MCF 10A (cell line): Measurements from ENCODE around the gene SEL1L2. TPM values are rescaled to one million over a fixed set of nuclear protein-coding genes. Genes with fewer than 3 reads are reported as not detected.

Source experiments
- BruUV-seq: library from RNA; stranded (reverse); fragments of 400-500 nt; replicated peaks from 2 replicates; lab custom pipeline; 2021; lab: Mats Ljungman, UMichigan
- CTCF ChIA-PET: fragments of 300-600 bp; sonication (Branson Sonifier 250); formaldehyde crosslinking; extraction: SDS; loops from one replicate; lab custom pipeline; 2021; ENCODE audit warnings: antibody characterized with exemption, inconsistent platforms; lab: Yijun Ruan, JAX
- POLR2A ChIA-PET: fragments of 300-600, 350-650 bp; sonication (Branson Sonifier 250); formaldehyde crosslinking; extraction: SDS; loops from one replicate; lab custom pipeline; 2020; ENCODE audit warnings: antibody characterized with exemption, inconsistent platforms; lab: Yijun Ruan, JAX
- DNase-seq: peaks from one replicate; pipeline ENCODE4 v3.0.0-alpha.2; 2018; ENCODE audit not compliant: unreplicated experiment
- H3K27ac Mint-ChIP-seq: one replicate; pipeline ENCODE4 v1.8.0; 2022; ENCODE audit warnings: mild to moderate bottlenecking, low read depth, mixed read lengths; ENCODE audit not compliant: unreplicated experiment
- H3K27me3 Mint-ChIP-seq: one replicate; pipeline ENCODE4 v1.8.0; 2022; ENCODE audit warnings: mixed read lengths; ENCODE audit not compliant: insufficient read depth, unreplicated experiment
- H3K36me3 Mint-ChIP-seq: one replicate; pipeline ENCODE4 v1.8.0; 2022; ENCODE audit warnings: mild to moderate bottlenecking, moderate library complexity, mixed read lengths; ENCODE audit not compliant: insufficient read depth, unreplicated experiment
- H3K4me1 Mint-ChIP-seq: one replicate; pipeline ENCODE4 v1.8.0; 2022; ENCODE audit warnings: mixed read lengths; ENCODE audit not compliant: insufficient read depth, unreplicated experiment
- H3K4me3 Mint-ChIP-seq: one replicate; pipeline ENCODE4 v1.8.0; 2022; ENCODE audit warnings: mild to moderate bottlenecking, moderate library complexity, mixed read lengths; ENCODE audit not compliant: unreplicated experiment
- H3K9me3 Mint-ChIP-seq: one replicate; pipeline ENCODE4 v1.8.0; 2022; ENCODE audit warnings: mixed read lengths; ENCODE audit not compliant: unreplicated experiment
- intact Hi-C: fragments of 100-400 bp; cut with micrococcal nuclease; formaldehyde crosslinking; loops from 2 replicates; pipeline ENCODE4 v1.14.1; 2022
- total RNA-seq: library from RNA; stranded (reverse); gene quantifications from 2 replicates; pipeline ENCODE4 v1.2.3, GENCODE V29; 2022
- TF ChIP-seq, protein P1 (sequence below): fragments of 200-600 bp; IDR thresholded peaks from one replicate; pipeline ENCODE4 v1.8.0; 2022; ENCODE audit warnings: antibody characterized with exemption, mild to moderate bottlenecking; ENCODE audit not compliant: unreplicated experiment

Gene SEL1L2
- total RNA-seq, 1 experiment from 2014 or later: not detected

DNA sequence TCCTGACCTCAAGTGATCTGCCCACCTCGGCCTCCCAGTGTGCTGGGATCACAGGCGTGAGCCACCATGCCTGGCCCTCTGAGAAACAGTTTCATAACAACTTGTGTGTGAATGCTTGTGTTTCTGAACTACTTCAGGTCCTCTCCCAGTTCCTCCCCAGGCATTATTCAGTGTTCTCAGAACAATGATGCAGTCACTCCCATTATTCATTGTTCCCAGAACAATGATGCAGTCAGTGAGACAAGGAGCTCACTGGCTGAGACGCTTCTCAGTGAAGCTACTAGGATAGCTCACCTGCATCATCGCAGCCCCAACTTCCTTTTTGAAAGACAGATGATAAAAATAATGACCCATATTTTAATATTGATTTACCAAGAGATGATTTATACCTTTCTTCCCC, 134.1 kb downstream of the SEL1L2 start:
- ChIA-PET POLR2A (no interaction called here), CTCF (interaction anchor here (1.7 kb wide), 1 partner anchor 200 kb away, joined by 3 read pairs; no protein-coding TSS in a partner anchor)
- TF ChIP-seq, protein P1, sequence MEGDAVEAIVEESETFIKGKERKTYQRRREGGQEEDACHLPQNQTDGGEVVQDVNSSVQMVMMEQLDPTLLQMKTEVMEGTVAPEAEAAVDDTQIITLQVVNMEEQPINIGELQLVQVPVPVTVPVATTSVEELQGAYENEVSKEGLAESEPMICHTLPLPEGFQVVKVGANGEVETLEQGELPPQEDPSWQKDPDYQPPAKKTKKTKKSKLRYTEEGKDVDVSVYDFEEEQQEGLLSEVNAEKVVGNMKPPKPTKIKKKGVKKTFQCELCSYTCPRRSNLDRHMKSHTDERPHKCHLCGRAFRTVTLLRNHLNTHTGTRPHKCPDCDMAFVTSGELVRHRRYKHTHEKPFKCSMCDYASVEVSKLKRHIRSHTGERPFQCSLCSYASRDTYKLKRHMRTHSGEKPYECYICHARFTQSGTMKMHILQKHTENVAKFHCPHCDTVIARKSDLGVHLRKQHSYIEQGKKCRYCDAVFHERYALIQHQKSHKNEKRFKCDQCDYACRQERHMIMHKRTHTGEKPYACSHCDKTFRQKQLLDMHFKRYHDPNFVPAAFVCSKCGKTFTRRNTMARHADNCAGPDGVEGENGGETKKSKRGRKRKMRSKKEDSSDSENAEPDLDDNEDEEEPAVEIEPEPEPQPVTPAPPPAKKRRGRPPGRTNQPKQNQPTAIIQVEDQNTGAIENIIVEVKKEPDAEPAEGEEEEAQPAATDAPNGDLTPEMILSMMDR: no peak
- Mint-ChIP-seq H3K36me3 (no peaks in the 10 kb centered on the region), H3K9me3 (peaks cover 9% of the 10 kb centered on the region), H3K27ac (no peak overlapping the region), H3K4me1 (peaks cover 5% of the 10 kb centered on the region), H3K27me3 (no peaks in the 10 kb centered on the region), H3K4me3 (no peak overlapping the region)
- intact Hi-C loops: no loop called here
- no peak for DNase-seq
- BruUV-seq: no TSS peak

DNA sequence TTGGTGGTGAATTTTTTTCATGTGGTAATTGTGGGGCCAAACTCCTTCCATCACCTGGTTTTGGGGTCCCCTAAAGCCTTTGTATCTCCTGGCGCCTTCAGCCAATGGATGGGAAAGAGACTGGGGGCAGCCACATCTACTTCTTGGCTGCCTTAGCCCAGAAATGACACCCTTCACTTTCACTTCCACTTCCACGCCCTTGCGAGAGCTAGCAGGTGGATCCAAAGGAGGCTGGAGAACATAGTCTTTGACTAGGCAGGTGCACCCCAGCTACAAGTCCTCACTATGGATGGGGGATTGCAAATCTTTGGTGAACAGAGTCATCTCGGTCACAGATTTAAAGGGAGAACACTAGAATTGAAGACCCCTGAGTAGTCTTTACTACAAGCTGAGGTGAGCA, 134.8 kb downstream of the SEL1L2 start:
- TF ChIP-seq, protein P1: no peak
- Mint-ChIP-seq H3K4me1 (peaks cover 5% of the 10 kb centered on the region), H3K27me3 (no peaks in the 10 kb centered on the region), H3K9me3 (peaks cover 5% of the 10 kb centered on the region), H3K4me3 (no peak overlapping the region), H3K36me3 (no peaks in the 10 kb centered on the region), H3K27ac (no peak overlapping the region)
- CTCF ChIA-PET: interaction anchor here (0.6 kb wide), 1 partner anchor 78 kb away, joined by 4 read pairs; no protein-coding TSS in a partner anchor
- POLR2A ChIA-PET: no interaction called here
- DNase-seq: no peak
- intact Hi-C loops: no loop called here
- BruUV-seq: no TSS peak

GRCh38 chr20:13852306-13852705, 138.1 kb downstream of the SEL1L2 start:
- POLR2A ChIA-PET: no interaction called here
- CTCF ChIA-PET: interaction anchor here (0.7 kb wide), 1 partner anchor 167 kb away, joined by 3 read pairs; no protein-coding TSS in a partner anchor
- no peak for DNase-seq
- no peaks in the 10 kb centered on the region for H3K4me1 Mint-ChIP-seq
- TF ChIP-seq, protein P1: no peak
- no peak overlapping the region for H3K27ac Mint-ChIP-seq
- H3K27me3 Mint-ChIP-seq: no peaks in the 10 kb centered on the region
- H3K36me3 Mint-ChIP-seq: no peaks in the 10 kb centered on the region
- BruUV-seq: no TSS peak
- intact Hi-C loops: no loop called here
- H3K4me3 Mint-ChIP-seq: no peak overlapping the region
- H3K9me3 Mint-ChIP-seq: peaks cover 8% of the 10 kb centered on the region

DNA sequence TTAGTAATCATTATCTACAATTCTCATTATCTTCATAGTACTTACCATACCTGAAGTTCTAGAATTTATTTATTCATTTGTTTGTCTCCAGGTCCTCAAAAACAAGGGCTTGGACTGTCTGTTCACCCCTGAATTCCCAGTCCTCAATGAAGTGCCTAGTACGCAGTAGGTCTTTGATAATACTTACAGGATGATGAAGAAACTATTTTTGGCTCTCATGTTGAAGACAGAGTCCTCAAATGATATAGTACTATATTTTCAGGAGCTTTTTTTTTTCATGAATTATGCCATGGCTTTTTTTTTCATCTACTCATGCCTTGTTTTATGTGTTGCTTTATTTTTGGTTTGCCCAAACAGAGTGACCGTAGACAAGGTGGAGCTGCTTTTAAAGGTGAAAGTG, 139.1 kb downstream of the SEL1L2 start:
- CTCF ChIA-PET: interaction anchor here (0.6 to 0.8 kb wide), 3 partner anchors 30 to 351 kb away, joined by 3 to 4 read pairs (median 3); no protein-coding TSS in a partner anchor
- Mint-ChIP-seq H3K27me3 (no peaks in the 10 kb centered on the region), H3K4me3 (no peak overlapping the region), H3K4me1 (no peaks in the 10 kb centered on the region), H3K9me3 (peaks cover 8% of the 10 kb centered on the region), H3K36me3 (no peaks in the 10 kb centered on the region), H3K27ac (no peak overlapping the region)
- intact Hi-C loops: no loop called here
- POLR2A ChIA-PET: no interaction called here
- DNase-seq: no peak
- BruUV-seq: no TSS peak
- TF ChIP-seq, protein P1: no peak
